Motor neuron (in vitro differentiated cells): ENCODE data around the gene SRCIN1. TPM values are rescaled to one million over a fixed set of nuclear protein-coding genes. Genes with fewer than 3 reads are reported as not detected.
"Not testable (repeated sequence)": the region's sequence is repeated elsewhere in the genome, so short reads cannot be mapped to it uniquely, and the experiment has no call there.

Source experiments
- ATAC-seq, 8 experiments: fragments of 200-7000 bp; cut with Tn5 transposase; replicated peaks in 6 of 8; 2 replicates each; pipeline ENCODE4 v1.8.0; 2021; ENCODE audit warnings: mild to moderate bottlenecking in 8 of 8, moderate library complexity in 8 of 8
- H3K27ac ChIP-seq, 2 donors: fragments of 250-450 bp; sonication (Bioruptor Pico); 2 replicates each; pipeline ENCODE4 v1.9.0; 2021; ENCODE audit warnings: antibody characterized with exemption in 2 of 2, mild to moderate bottlenecking in 2 of 2, moderate library complexity in 1 of 2
- H3K4me1 ChIP-seq, 2 donors: fragments of 250-450 bp; sonication (Bioruptor Pico); replicated peaks in 1 of 2; 2 replicates each; pipeline ENCODE4 v1.6.1; 2021; ENCODE audit warnings: antibody characterized with exemption in 2 of 2, mild to moderate bottlenecking in 2 of 2, moderate library complexity in 1 of 2
- H3K4me3 ChIP-seq, 5 donors: fragments of 250-450 bp; sonication (Bioruptor Pico); 2 replicates each; pipeline ENCODE4 v1.9.0; 2021; ENCODE audit warnings: antibody characterized with exemption in 5 of 5, mild to moderate bottlenecking in 5 of 5, moderate library complexity in 4 of 5
- WGBS, 10 experiments: fragments of 450-650 bp; shearing (Covaris generic); methylation state at CpG; one replicate each; pipeline ENCODE4 v1.0.0; 2022; 5-methylcytosine and 5-hydroxymethylcytosine counted together
- in situ Hi-C, 9 experiments: fragments of 400-800 bp; cut with MboI; loops; one replicate each; pipeline ENCODE4 v1.15.0; 2021; ENCODE audit warnings: low sequenced_read_pairs in 9 of 9, low pct_unique_long_range_greater_than_20kb in 2 of 9; ENCODE audit not compliant: unreplicated experiment in 9 of 9
- total RNA-seq, 8 experiments: library from RNA; unstranded; fragments of 300-600 nt; gene quantifications; 2 replicates each; pipeline versions ENCODE4 v1.2.3 to v1.2.4, GENCODE V29; 2022

The SRCIN1 gene
- total RNA-seq, 8 experiments from 2014 or later: 0.71 to 21.2 (median 14.9) TPM

DNA sequence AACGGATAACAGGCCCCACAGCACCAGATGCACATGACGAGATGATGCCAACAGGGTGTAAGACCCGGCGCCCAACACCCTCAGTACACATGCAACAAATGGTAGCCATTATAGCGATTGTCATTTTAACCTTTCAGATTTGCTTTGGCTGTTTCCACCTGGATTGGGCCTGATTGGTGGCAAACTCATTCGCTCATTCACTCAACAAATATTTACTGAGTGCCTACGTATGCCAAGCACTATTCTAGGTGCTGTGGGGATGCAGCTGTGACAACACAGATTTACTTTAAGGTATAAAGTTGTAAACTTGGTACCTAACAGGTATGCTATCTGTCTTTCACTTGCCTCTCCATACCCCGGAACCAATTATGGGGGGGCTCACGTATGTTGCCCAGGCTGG is 66.8 kb downstream of the SRCIN1 start:
- Histone ChIP-seq H3K4me3 (no peak overlapping the region), H3K27ac (no peak overlapping the region), H3K4me1 (peaks cover 0 to 4% of the 10 kb centered on the region in 2 donors)
- no peak for ATAC-seq
- WGBS, 10 experiments: 52 to 100% (median 94%) methylated on average over 1 to 8 of the region's 9 CpGs; no CpG with 5 or more reads in 3 of the 10 experiments
- in situ Hi-C loops: loop anchor here in 1 of 9 experiments (25.0 kb wide), 1 partner anchor 123 kb away; the partner anchor contains the start of gene EPOP

DNA sequence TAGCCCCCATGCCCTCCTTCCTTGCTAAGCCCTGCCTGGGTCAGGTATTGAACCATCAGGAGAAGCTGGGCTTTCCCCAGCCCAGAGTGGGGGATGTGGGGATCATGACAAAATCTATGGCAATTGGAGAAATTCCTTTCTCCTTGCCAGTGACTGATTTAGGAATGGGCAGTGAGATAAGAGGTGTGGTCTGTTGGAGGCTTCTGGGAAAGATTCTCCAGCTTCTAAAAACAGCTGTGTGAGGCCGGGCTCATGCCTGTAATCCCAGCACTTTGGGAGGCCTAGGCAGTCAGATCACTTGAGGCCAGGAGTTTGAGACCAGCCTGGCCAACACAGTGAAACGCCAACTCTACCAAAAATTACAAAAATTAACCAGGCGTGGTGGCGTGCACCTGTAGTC is 69.1 kb downstream of the SRCIN1 start:
- no peak overlapping the region for H3K27ac ChIP-seq
- no peak overlapping the region for H3K4me3 ChIP-seq
- 90 to 100% (median 100%) methylated on average over 2 to 3 of the region's 4 CpGs; no CpG with 5 or more reads in 7 of the 10 experiments for WGBS, 10 experiments
- in situ Hi-C loops: loop anchor here in 1 of 9 experiments (25.0 kb wide), 1 partner anchor 126 kb away; the partner anchor contains the start of gene EPOP
- ATAC-seq: peak in 3 of 8 experiments; percentile 51 to 66 (median 57)
- H3K4me1 ChIP-seq: peaks cover 7 to 21% of the 10 kb centered on the region in 2 donors

DNA sequence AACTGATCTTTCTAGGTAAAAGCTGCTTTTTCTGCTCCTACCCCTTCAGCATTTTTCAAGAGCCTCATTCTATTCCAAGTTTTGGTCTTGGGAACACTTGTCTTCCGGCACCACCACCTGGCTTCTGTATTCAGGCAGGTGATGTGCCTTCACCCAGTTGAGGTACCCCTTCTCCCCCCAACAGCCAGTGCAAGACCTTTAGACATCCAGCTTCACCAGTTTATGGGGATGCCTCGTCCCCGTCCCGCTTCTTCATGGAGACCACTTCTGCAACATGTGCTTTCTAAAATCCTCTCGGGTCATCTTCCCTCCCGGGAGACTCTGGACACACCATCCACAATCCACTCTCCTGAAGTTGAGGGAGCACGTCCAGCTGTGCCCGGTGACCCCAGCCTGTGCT is 69.9 kb downstream of the SRCIN1 start:
- WGBS, 10 experiments: 16 to 100% (median 85%) methylated on average over 1 to 8 of the region's 8 CpGs; no CpG with 5 or more reads in 2 of the 10 experiments
- H3K27ac ChIP-seq: no peak overlapping the region
- H3K4me1 ChIP-seq: peaks cover 15 to 27% of the 10 kb centered on the region in 2 donors
- no peak for ATAC-seq
- in situ Hi-C loops: loop anchor here in 1 of 9 experiments (25.0 kb wide), 1 partner anchor 126 kb away; the partner anchor contains the start of gene EPOP
- no peak overlapping the region for H3K4me3 ChIP-seq

DNA sequence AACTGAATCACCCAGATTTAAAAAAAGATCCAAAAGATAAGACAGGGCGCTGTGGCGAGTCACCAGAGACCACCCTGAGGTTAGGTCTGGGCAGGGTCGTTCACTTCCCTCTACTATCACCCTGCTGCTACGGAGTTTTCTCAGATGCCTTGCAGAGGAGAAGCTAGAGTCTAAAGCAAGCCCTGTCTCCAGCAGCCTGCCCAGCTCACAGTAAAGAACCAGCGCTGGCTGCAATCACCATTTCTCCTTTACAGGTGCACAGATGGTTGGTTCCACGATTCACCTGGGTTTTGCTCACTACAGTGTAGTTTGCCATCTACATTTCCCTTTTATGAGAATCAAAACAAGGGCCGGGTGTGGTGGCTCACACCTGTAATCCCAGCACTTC is 71.3 kb downstream of the SRCIN1 start:
- peak in 1 of 8 experiments; percentile 3 for ATAC-seq
- Histone ChIP-seq H3K27ac (no peak overlapping the region), H3K4me3 (no peak overlapping the region), H3K4me1 (peaks cover 25 to 36% of the 10 kb centered on the region in 2 donors)
- in situ Hi-C loops: loop anchor here in 1 of 9 experiments (25.0 kb wide), 1 partner anchor 128 kb away; the partner anchor contains the start of gene EPOP
- WGBS, 10 experiments: 0 to 92% (median 65%) methylated on average over 2 to 4 of the region's 7 CpGs; no CpG with 5 or more reads in 4 of the 10 experiments

DNA sequence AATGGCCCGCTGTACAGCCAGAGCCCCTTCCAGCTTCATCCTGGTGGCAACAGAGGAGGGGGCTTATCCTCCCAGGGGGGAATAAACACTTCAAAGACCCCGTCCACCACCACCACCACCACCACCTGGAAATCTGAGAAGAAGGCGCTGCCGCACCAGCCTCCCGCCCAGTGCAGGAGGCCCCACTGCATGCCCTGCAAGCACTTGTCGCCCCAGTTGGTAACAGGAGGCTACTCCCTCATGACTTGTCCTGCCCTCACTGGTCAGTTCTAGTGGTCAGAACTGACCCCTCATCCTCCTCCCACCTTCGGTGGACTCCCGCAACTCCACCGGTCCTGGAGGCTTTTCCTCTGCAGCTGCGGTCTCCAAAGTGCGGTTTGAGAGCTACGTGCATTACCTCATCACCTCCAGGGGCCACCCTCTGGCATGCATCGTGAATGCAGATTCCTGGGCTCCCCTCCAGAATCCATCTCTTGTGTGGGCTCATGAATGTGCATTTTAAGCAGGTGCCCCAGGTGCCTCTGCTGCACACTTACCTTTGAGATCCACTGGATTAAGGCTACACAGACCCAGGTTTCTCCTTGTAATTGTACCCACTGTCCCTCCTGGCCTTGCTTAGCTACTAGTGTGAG is 71.8 kb downstream of the SRCIN1 start:
- in situ Hi-C loops: loop anchor here in 1 of 9 experiments (25.0 kb wide), 1 partner anchor 128 kb away; the partner anchor contains the start of gene EPOP
- H3K27ac ChIP-seq: no peak overlapping the region
- ATAC-seq: peak in 5 of 8 experiments; percentile 28 to 37 (median 30)
- no peak overlapping the region for H3K4me3 ChIP-seq
- WGBS, 10 experiments: 27 to 90% (median 76%) methylated on average over 2 to 7 of the region's 13 CpGs; no CpG with 5 or more reads in 6 of the 10 experiments
- peaks cover 25 to 36% of the 10 kb centered on the region in 2 donors for H3K4me1 ChIP-seq

DNA sequence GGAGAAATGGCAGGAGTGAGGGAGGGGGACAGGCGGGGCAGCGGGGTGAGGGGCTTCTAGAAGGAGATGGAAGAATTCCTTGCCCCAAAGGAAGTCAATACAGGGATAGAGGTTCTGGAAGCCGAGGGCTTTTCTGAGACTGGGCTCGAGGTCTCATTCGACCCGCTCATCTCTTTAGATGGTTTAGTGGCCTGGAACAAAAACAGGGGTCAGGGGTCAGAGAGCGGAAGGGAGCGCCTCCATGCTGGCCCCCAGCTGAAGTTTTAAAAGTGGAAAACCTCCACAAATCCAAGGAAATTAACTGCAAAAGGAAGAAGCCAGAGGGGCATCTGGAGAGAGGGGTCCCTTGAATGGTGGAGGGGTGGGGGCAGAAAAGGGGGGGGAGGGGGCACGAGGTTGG is 72.5 kb downstream of the SRCIN1 start:
- H3K4me3 ChIP-seq: no peak overlapping the region
- in situ Hi-C loops: loop anchor here in 1 of 9 experiments (25.0 kb wide), 1 partner anchor 129 kb away; the partner anchor contains the start of gene EPOP
- peaks cover 25 to 36% of the 10 kb centered on the region in 2 donors for H3K4me1 ChIP-seq
- ATAC-seq: no peak
- no CpG with 5 or more reads among the region's 9 CpGs for WGBS, 10 experiments
- no peak overlapping the region for H3K27ac ChIP-seq

DNA sequence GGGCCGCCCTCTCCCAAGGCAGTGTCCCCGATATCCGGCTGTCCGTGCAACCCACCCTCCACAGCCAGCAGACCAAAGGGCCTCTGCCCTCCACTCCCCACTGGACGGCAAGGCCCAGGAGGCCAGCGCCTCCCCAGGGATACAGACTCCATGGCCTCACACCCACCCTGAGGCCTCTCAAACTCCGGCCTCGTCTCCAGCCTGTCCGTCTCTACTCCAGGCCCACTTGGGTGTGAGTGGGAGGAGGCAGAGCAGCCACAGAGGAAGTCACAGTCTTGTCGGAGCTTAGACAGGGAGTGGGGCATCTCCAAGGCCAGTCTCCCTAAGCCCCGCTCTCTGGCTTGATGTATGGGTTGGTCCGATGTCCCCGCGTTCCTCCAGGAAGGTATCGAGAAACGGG is 73.3 kb downstream of the SRCIN1 start:
- no peak overlapping the region for H3K27ac ChIP-seq
- WGBS, 10 experiments: 84 to 95% (median 90%) methylated on average over 2 to 6 of the region's 16 CpGs; no CpG with 5 or more reads in 7 of the 10 experiments
- no peak overlapping the region for H3K4me3 ChIP-seq
- peaks cover 25 to 36% of the 10 kb centered on the region in 2 donors for H3K4me1 ChIP-seq
- peak in 4 of 8 experiments; percentile 15 to 43 (median 26) for ATAC-seq
- in situ Hi-C loops: loop anchor here in 1 of 9 experiments (25.0 kb wide), 1 partner anchor 130 kb away; the partner anchor contains the start of gene EPOP

DNA sequence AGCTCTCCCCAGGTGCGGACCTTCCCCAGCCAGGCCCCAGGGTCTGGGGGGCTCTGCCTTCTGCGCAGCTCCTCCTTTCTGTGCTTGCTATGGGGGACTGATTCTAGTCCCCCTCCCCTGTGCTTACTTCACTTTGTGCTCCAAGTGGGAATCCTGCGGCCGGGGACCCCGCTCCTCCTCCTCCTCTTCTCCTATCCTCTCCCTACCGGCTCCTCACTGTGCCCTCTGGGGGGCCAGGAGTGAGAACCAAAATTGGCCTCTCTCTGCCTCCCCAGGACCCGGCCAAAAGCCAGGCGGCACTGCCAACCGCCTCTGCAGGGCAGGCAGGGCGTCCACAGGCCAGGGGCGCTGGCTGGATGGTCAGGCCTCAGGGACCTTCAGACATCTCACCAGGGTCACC is 74.0 kb downstream of the SRCIN1 start:
- no CpG with 5 or more reads among the region's 11 CpGs for WGBS, 10 experiments
- not testable (repeated sequence) for H3K4me3 ChIP-seq, ATAC-seq
- in situ Hi-C loops: loop anchor here in 1 of 9 experiments (25.0 kb wide), 1 partner anchor 131 kb away; the partner anchor contains the start of gene EPOP
- H3K27ac ChIP-seq: peak overlapping the region; percentile 11 to 76
- peaks cover 25 to 36% of the 10 kb centered on the region in 2 donors for H3K4me1 ChIP-seq

DNA sequence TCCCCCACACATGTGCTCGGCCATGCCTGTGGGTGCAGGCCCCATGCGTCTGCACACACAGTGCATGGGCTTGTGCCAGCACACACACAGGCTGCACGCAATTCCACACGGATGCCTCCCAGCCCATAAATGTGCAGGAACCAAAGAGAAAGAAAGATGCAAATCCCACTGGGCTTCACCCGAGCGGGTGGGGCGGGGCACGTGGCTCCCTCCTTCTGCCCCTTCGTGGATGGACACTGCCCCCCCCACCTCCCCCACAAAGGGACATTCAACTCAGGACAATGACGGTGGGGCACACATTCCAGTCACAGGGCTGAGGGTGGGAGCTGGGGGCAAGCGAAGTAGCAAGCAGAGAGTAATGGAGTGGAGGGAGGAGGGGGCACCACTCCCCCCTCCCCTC is 74.9 kb downstream of the SRCIN1 start:
- not testable (repeated sequence) for H3K27ac ChIP-seq, H3K4me3 ChIP-seq
- ATAC-seq: peak in 1 of 8 experiments; percentile 28
- in situ Hi-C loops: loop anchor here in 1 of 9 experiments (25.0 kb wide), 1 partner anchor 131 kb away; the partner anchor contains the start of gene EPOP
- H3K4me1 ChIP-seq: peaks cover 25 to 36% of the 10 kb centered on the region in 2 donors
- WGBS, 10 experiments: 0% methylated on average over 1 of the region's 11 CpGs; no CpG with 5 or more reads in 9 of the 10 experiments

DNA sequence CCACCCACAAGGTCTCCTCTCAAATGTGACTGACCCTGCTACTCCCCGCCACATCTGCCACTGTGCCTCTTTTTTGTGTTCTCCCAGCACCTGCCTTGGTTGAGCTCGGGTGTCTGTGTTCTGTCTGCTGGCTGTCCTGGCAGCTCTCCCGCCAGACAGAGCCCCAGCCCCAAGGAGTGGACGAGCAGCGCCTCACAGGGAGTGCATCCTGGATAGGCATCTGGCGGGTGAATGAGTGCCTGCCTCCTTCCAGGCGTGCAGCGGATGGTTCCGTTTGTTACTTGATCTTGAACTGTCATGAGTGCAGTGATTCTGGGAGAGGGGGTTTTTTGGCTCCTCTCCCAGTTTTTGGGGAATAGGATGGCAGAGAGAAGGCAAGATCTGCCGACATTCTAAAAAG is 77.6 kb downstream of the SRCIN1 start:
- peaks cover 22 to 28% of the 10 kb centered on the region in 2 donors for H3K4me1 ChIP-seq
- not testable (repeated sequence) for H3K4me3 ChIP-seq, H3K27ac ChIP-seq, ATAC-seq
- WGBS, 10 experiments: 50 to 86% (median 51%) methylated on average over 1 to 4 of the region's 10 CpGs; no CpG with 5 or more reads in 7 of the 10 experiments
- in situ Hi-C loops: loop anchor here in 1 of 9 experiments (25.0 kb wide), 1 partner anchor 134 kb away; the partner anchor contains the start of gene EPOP

DNA sequence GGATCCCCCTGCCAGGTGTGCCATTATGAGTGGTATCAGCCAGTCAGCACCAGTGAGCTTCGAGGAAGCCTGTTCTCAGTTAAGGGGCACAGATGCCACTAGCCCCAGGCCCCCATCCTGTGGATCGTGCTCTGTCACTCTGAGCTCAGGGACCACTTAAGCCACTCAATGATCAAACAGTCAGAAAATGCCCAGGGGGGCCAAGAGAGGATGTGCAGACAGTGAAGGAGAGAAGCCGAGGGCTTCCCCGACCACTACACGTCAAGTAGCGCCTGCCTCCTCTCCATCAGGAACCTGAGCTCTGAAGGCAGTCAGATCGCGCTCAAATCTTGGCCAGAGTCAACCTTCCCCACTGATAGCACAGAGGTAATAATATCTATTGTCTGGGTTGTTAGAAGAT is 79.2 kb downstream of the SRCIN1 start:
- WGBS, 10 experiments: 55% methylated on average over 4 of the region's 8 CpGs; no CpG with 5 or more reads in 9 of the 10 experiments
- peaks cover 16 to 17% of the 10 kb centered on the region in 2 donors for H3K4me1 ChIP-seq
- H3K4me3 ChIP-seq, H3K27ac ChIP-seq, ATAC-seq: not testable (repeated sequence)
- in situ Hi-C loops: loop anchor here in 1 of 9 experiments (25.0 kb wide), 1 partner anchor 136 kb away; the partner anchor contains the start of gene EPOP

DNA sequence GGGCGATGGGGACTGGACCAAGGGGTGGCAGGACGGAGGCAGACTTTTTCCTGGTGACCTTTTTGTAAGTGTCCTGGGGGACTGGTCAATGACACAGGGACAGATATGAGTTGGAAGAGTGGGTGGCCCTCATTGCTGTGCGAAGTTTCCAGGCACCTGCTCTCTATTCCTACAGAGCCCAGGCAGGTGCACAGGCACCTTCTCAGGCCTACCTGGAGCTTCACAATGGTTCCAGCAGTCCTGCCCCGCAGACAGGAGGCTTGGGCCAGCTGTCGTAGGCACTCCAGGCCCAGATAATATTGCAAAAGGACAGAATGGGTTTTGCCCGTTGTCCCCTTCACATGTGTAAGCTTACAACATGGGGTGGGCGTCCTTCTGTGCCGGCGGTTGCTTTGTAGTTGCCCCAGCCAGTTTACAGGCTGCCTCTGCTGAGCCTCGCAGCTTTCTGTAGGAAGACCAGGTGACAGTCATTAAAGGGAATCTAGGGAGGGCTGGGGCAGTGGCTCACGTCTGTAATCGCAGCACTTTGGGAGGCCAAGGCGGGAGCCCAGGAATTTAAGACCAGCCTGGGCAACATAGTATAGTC is 93.2 kb downstream of the SRCIN1 start:
- no peak overlapping the region for H3K4me3 ChIP-seq
- no peak for ATAC-seq
- 10 to 100% (median 63%) methylated on average over 1 to 4 of the region's 13 CpGs; no CpG with 5 or more reads in 4 of the 10 experiments for WGBS, 10 experiments
- in situ Hi-C loops: loop anchor here in 2 of 9 experiments (25.0 kb wide), 1 partner anchor 150 kb away; the partner anchor contains the start of gene EPOP (in 2 of the 2)
- no peak overlapping the region for H3K27ac ChIP-seq
- peaks cover 8 to 16% of the 10 kb centered on the region in 2 donors for H3K4me1 ChIP-seq
